Brain microvascular endothelial cell (primary cell): ENCODE measurements around the gene FFAR3.

Experiments used
- DNase-seq: peaks from one replicate; pipeline ENCODE4 v3.0.0-alpha.2; 2020
- H3K27ac ChIP-seq: fragments of 250-450 bp; sonication (Bioruptor Pico); 2 replicates; pipeline ENCODE4 v1.5.1; 2020; ENCODE audit warnings: mild to moderate bottlenecking, moderate library complexity
- H3K27me3 ChIP-seq: fragments of 250-450 bp; sonication (Bioruptor Pico); replicated peaks from 2 replicates; pipeline ENCODE4 v1.5.1; 2020; ENCODE audit warnings: mild to moderate bottlenecking
- H3K36me3 ChIP-seq: fragments of 250-450 bp; sonication (Bioruptor Pico); replicated peaks from 2 replicates; pipeline ENCODE4 v1.5.1; 2020; ENCODE audit warnings: mild to moderate bottlenecking
- H3K4me3 ChIP-seq: 2 replicates; pipeline ENCODE4 v1.5.1; 2011; ENCODE audit warnings: low read depth, mild to moderate bottlenecking, control low read depth, low read length, moderate library complexity
- in situ Hi-C: cut with HindIII; loops from 2 replicates; pipeline ENCODE4 v1.10.0; 2017; ENCODE audit warnings: low sequenced_read_pairs, low pct_ligation_motif_present
- TF ChIP-seq, protein P1 (sequence below): IDR thresholded peaks from 2 replicates; pipeline ENCODE4 v1.5.1; 2011; ENCODE audit warnings: low read depth, mild to moderate bottlenecking, moderate library complexity, low read length, control low read depth, inconsistent platforms; ENCODE audit errors: missing control alignments

FFAR3 gene

DNA sequence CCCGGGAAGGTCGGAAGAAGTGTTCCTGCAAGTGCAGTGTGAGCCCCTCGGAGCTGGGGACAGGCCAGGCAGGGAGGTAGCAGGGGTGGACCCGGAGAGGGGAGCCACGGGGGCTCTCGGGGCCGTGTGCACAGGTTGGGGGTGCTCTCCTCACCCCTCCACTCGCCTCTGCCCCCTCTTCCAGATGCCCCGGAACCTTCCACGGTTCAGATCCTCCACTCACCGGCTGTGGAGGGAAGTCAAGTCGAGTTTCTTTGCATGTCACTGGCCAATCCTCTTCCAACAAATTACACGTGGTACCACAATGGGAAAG, 20.3 kb upstream of the FFAR3 start:
- TF ChIP-seq, protein P1, sequence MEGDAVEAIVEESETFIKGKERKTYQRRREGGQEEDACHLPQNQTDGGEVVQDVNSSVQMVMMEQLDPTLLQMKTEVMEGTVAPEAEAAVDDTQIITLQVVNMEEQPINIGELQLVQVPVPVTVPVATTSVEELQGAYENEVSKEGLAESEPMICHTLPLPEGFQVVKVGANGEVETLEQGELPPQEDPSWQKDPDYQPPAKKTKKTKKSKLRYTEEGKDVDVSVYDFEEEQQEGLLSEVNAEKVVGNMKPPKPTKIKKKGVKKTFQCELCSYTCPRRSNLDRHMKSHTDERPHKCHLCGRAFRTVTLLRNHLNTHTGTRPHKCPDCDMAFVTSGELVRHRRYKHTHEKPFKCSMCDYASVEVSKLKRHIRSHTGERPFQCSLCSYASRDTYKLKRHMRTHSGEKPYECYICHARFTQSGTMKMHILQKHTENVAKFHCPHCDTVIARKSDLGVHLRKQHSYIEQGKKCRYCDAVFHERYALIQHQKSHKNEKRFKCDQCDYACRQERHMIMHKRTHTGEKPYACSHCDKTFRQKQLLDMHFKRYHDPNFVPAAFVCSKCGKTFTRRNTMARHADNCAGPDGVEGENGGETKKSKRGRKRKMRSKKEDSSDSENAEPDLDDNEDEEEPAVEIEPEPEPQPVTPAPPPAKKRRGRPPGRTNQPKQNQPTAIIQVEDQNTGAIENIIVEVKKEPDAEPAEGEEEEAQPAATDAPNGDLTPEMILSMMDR, result no peak
- H3K4me3 ChIP-seq, result no peak overlapping the region
- DNase-seq, result no peak
- H3K27ac ChIP-seq, result no peak overlapping the region
- in situ Hi-C loops, result no loop called here
- H3K27me3 ChIP-seq, result no peaks in the 10 kb centered on the region
- no peaks in the 10 kb centered on the region for H3K36me3 ChIP-seq

DNA sequence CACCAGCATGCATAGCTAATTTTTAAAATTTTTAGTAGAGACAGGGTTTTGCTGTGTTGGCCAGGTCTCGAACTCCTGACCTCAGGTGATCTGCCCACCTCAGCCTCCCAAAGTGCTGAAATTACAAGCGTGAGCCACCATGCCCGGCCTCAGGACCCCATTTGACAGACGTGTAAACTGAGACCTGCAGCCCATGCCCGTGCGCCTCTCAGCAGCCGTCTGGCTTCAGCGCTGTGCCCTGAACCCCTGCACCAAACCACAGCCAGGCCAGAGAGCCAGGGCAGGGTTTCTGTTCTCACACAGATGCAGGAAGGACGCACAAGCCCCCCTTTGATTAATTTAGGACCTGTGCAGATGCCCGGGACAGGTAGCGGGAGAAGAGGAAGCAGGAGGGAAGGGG, 17.8 kb upstream of the FFAR3 start:
- no peak overlapping the region for H3K27ac ChIP-seq
- in situ Hi-C loops, result no loop called here
- TF ChIP-seq, protein P1, result no peak
- H3K4me3 ChIP-seq, result no peak overlapping the region
- no peaks in the 10 kb centered on the region for H3K27me3 ChIP-seq
- no peak for DNase-seq
- no peaks in the 10 kb centered on the region for H3K36me3 ChIP-seq

DNA sequence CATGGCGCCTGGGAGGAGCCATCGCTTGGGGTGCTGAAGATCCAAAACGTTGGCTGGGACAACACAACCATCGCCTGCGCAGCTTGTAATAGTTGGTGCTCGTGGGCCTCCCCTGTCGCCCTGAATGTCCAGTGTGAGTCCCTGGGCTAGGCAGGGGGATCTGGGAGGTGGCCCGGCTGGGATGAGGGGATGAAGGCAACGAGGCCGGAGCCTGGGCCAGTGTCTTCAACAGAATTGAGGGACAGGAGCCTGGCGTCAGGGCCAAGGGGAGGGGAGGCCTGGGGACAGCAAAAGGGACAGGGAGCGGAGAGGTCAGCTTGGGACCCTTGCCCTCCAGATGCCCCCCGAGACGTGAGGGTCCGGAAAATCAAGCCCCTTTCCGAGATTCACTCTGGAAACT, 17.3 kb upstream of the FFAR3 start:
- TF ChIP-seq, protein P1, result no peak
- H3K27me3 ChIP-seq, result no peaks in the 10 kb centered on the region
- no peak overlapping the region for H3K4me3 ChIP-seq
- in situ Hi-C loops, result no loop called here
- no peaks in the 10 kb centered on the region for H3K36me3 ChIP-seq
- DNase-seq, result no peak
- H3K27ac ChIP-seq, result no peak overlapping the region

DNA sequence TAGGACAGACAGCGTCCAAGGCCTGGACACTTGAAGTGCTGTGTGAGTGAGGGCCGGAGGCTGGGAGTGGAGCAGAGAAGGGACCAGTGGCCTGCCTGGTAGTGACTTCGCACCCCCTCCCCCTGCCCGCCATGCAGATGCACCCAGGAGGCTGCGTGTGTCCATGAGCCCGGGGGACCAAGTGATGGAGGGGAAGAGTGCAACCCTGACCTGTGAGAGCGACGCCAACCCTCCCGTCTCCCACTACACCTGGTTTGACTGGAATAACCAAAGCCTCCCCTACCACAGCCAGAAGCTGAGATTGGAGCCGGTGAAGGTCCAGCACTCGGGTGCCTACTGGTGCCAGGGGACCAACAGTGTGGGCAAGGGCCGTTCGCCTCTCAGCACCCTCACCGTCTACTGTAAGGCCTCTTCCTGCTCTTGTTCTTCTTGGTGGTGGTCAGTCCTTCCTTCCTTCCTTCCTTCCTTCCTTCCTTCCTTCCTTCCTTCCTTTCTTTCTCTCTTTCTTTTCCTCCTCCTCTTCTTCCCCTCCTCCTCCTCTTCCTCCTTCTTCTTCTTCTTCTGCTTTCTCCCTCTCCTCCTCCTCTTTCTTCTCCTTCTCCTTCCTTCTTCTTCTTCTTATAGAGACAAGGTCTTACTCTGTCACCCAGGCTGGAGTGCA, 16.6 kb upstream of the FFAR3 start:
- Histone ChIP-seq H3K36me3 (no peaks in the 10 kb centered on the region), H3K27me3 (no peaks in the 10 kb centered on the region), H3K4me3 (no peak overlapping the region), H3K27ac (no peak overlapping the region)
- in situ Hi-C loops, result no loop called here
- TF ChIP-seq, protein P1, result no peak
- no peak for DNase-seq

DNA sequence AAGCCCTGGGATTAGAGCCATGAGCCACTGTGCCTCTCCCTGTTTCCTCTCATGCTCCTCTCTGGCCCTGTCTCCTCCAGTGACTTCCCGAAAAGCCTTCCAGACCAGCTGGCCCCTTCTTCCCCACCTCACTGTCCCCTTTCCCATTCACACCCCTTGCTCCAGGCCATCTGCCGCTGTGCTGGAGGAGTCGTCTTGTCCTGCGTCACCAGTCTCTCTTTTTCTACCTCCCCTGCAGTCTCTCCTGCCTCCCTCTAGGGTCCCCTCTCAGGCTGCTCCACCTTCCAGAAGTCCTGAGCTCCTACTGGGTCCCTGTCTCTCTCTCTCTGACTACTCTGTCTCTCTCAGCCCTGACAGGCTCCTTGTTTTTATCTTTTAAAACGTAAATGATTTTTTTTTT, 15.8 kb upstream of the FFAR3 start:
- no peak overlapping the region for H3K27ac ChIP-seq
- TF ChIP-seq, protein P1, result no peak
- no peaks in the 10 kb centered on the region for H3K36me3 ChIP-seq
- in situ Hi-C loops, result no loop called here
- H3K27me3 ChIP-seq, result no peaks in the 10 kb centered on the region
- DNase-seq, result no peak
- H3K4me3 ChIP-seq, result no peak overlapping the region

DNA sequence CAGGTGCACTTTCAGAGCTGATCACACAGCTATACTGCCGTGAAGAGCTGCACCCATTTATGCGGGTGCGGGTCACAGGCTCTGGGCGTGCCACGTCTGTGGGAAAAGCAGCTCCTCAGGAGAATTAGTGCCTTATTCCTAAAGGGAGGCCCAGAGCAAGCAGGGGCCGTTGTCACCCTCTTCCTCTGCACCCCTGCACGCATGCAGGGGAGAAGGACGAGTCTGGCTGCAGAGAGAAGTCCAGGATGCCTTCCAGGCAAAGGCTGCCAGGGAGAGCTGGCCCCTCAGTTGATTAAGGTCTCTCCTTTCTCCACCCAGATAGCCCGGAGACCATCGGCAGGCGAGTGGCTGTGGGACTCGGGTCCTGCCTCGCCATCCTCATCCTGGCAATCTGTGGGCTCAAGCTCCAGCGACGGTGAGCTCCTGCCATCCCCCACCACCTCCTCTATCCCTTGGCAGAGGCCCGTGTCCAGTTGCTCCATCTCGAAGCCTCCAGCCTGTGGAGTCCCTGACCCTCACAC, 13.7 kb upstream of the FFAR3 start:
- Histone ChIP-seq H3K4me3 (no peak overlapping the region), H3K36me3 (no peaks in the 10 kb centered on the region), H3K27ac (no peak overlapping the region), H3K27me3 (no peaks in the 10 kb centered on the region)
- DNase-seq, result no peak
- TF ChIP-seq, protein P1, result no peak
- in situ Hi-C loops, result no loop called here
